Cardiac muscle cell (in vitro differentiated cells and primary cell): Measurements from ENCODE around the gene KLF8. TPM values are rescaled to one million over a fixed set of nuclear protein-coding genes. Genes with fewer than 3 reads are reported as not detected.

ENCODE experiments used
- DNase-seq, 2 donors: peaks; one replicate each; pipeline versions ENCODE4 v3.0.0 to v3.0.0-alpha.2; 2010 to 2017; ENCODE audit warnings: low read depth in 1 of 2, low spot score in 1 of 2
- H3K27ac ChIP-seq: fragments of 200-600 bp; sonication (generic); 2 replicates; pipeline ENCODE4 v1.5.1; 2016
- H3K27me3 ChIP-seq: fragments of 200-600 bp; sonication (generic); 2 replicates; pipeline ENCODE4 v1.6.0; 2016; ENCODE audit warnings: control low read depth
- H3K36me3 ChIP-seq: fragments of 200-600 bp; sonication (generic); 2 replicates; pipeline ENCODE4 v1.5.1; 2016; ENCODE audit warnings: control low read depth
- H3K4me1 ChIP-seq: fragments of 200-600 bp; sonication (generic); 2 replicates; pipeline ENCODE4 v1.8.1; 2017; ENCODE audit warnings: low read depth, mild to moderate bottlenecking, mixed run types
- H3K4me3 ChIP-seq: fragments of 200-600 bp; sonication (generic); 2 replicates; pipeline ENCODE4 v1.5.1; 2016; ENCODE audit warnings: mild to moderate bottlenecking
- H3K9me3 ChIP-seq: fragments of 200-600 bp; sonication (generic); 2 replicates; pipeline ENCODE4 v1.5.1; 2017; ENCODE audit warnings: low read depth, mild to moderate bottlenecking, control low read depth
- CTCF ChIP-seq: IDR thresholded peaks from 2 replicates; pipeline ENCODE4 v1.5.1; 2012; ENCODE audit warnings: low read depth, mild to moderate bottlenecking, low read length
- polyA plus RNA-seq: library from polyadenylated mRNA; unstranded; fragments of >200 nt; fragmentation: Nextera tagmentation; extraction: Ambion mirVana; gene quantifications from 2 replicates; pipeline ENCODE4 v1.2.1, GENCODE V29; 2016
- total RNA-seq: library from RNA; depleted of rRNA; stranded (reverse); fragments of >200 nt; gene quantifications from 2 replicates; pipeline ENCODE4 v1.2.3, GENCODE V29; 2016

KLF8 gene
- total and polyA plus RNA-seq, 2 experiments from 2014 or later: 4.3 to 9.4 TPM

- no peaks in the 10 kb centered on the region for H3K9me3 ChIP-seq
- H3K4me1 ChIP-seq: no peaks in the 10 kb centered on the region
- DNase-seq: no peak
- H3K4me3 ChIP-seq: no peak overlapping the region
- peaks cover 5% of the 10 kb centered on the region for H3K36me3 ChIP-seq
- H3K27me3 ChIP-seq: no peaks in the 10 kb centered on the region
- no peak overlapping the region for H3K27ac ChIP-seq
- no peak for TF ChIP-seq CTCF
Observed at GRCh38 chrX:56279863-56280262, 47.7 kb downstream of the KLF8 start.

DNA sequence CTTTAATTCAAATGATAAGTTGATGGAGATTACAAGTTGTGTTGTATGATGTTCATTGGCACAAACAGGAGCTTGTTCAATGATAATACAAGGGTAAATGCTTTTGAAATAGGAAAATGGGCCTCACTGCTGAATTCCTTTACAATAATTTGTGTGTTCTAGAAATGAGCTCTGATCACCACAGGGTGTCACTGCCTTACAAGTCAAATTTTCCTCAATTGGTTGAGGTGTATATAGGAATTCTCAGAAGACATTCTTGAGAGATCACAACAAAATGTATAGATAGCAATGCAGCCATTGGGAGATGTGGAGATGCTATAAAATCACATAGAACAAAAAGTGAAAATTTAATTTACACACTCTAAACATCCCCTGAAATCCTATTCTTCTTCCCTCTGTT, 49.6 kb downstream of the KLF8 start:
- DNase-seq: peak; percentile 2 to 36
- H3K36me3 ChIP-seq: peaks cover 5% of the 10 kb centered on the region
- H3K9me3 ChIP-seq: no peaks in the 10 kb centered on the region
- H3K4me3 ChIP-seq: no peak overlapping the region
- no peaks in the 10 kb centered on the region for H3K4me1 ChIP-seq
- H3K27me3 ChIP-seq: no peaks in the 10 kb centered on the region
- H3K27ac ChIP-seq: no peak overlapping the region
- peak; percentile 17 for TF ChIP-seq CTCF

DNA sequence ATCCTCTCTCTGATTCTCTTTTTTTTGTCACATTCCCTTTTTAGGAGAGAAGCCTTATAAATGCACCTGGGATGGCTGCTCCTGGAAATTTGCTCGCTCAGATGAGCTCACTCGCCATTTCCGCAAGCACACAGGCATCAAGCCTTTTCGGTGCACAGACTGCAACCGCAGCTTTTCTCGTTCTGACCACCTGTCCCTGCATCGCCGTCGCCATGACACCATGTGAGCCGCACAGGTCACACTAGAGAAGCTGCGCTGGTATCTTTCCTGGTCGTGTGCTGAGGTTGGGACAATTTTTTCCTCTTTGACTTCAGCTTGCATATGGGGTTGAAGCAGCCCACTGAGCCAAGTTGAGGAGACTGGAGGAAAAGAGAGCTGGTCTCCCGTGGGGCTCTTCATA, 52.1 kb downstream of the KLF8 start:
- no peak for TF ChIP-seq CTCF
- no peak for DNase-seq
- Histone ChIP-seq H3K27ac (no peak overlapping the region), H3K4me3 (no peak overlapping the region), H3K27me3 (no peaks in the 10 kb centered on the region), H3K4me1 (no peaks in the 10 kb centered on the region), H3K36me3 (peaks cover 5% of the 10 kb centered on the region), H3K9me3 (no peaks in the 10 kb centered on the region)

DNA sequence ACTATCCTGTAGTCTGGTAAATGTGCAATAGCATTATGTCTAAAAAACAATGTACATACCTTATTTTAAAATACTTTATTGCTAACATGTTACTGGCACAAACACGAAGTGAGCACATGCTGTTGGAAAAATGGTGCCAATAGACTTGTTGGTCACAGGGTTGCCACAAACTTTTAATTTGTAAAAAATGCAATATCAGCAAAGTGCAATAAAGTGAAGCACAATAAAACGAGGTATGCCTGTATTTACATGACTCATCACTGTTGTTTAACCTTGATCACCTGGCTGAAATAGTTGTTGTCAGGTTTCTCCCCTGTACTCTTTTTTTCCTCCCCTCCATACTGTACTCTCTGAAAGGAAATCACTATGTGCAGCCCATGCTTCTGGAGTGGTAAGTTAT, 56.5 kb downstream of the KLF8 start:
- TF ChIP-seq CTCF: no peak
- H3K4me1 ChIP-seq: no peaks in the 10 kb centered on the region
- no peaks in the 10 kb centered on the region for H3K27me3 ChIP-seq
- peaks cover 5% of the 10 kb centered on the region for H3K36me3 ChIP-seq
- DNase-seq: no peak
- no peak overlapping the region for H3K4me3 ChIP-seq
- H3K9me3 ChIP-seq: peaks cover 3% of the 10 kb centered on the region
- no peak overlapping the region for H3K27ac ChIP-seq

GRCh38 chrX:56289449-56289848, 57.3 kb downstream of the KLF8 start:
- Histone ChIP-seq H3K4me3 (no peak overlapping the region), H3K9me3 (peaks cover 3% of the 10 kb centered on the region), H3K27ac (no peak overlapping the region), H3K36me3 (peaks cover 4% of the 10 kb centered on the region), H3K27me3 (no peaks in the 10 kb centered on the region), H3K4me1 (no peaks in the 10 kb centered on the region)
- DNase-seq: no peak
- TF ChIP-seq CTCF: no peak

DNA sequence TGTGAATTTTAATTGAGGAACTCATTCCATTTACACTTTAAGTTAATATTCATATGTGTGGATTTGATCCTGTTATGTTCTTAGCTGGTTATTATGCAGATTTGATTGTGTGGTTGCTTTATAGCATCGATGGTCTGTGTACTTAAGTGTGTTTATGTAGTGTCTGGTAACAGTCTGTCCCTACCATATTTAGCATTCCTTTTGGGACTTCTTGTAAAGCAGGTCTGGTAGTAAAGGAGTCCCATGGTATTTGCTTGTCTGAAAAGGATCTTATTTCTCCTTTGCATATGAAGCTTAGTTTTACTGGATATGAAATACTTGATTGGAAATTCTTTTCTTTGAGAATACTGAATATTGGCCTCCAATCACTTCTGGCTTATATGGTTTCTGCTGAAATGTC, 76.6 kb downstream of the KLF8 start:
- no peaks in the 10 kb centered on the region for H3K4me1 ChIP-seq
- no peaks in the 10 kb centered on the region for H3K9me3 ChIP-seq
- TF ChIP-seq CTCF: no peak
- no peak overlapping the region for H3K4me3 ChIP-seq
- H3K27ac ChIP-seq: no peak overlapping the region
- no peak for DNase-seq
- H3K36me3 ChIP-seq: no peaks in the 10 kb centered on the region
- no peaks in the 10 kb centered on the region for H3K27me3 ChIP-seq
